CD14-positive monocyte (primary cell): ENCODE measurements around the gene DLGAP1. TPM values are rescaled to one million over a fixed set of nuclear protein-coding genes. Genes with fewer than 3 reads are reported as not detected.
A peak's percentile ranks its signal among the peaks of the same experiment; 100 is the strongest.

ENCODE experiments used
- DNase-seq, 3 donors: peaks; one replicate each; pipeline ENCODE4 v3.0.0-alpha.2; 2011 to 2022
- H2AFZ ChIP-seq: 2 replicates; pipeline ENCODE4 v1.6.0; 2012; ENCODE audit warnings: mild to moderate bottlenecking, low read depth, low read length, inconsistent platforms; ENCODE audit not compliant: insufficient read depth, poor library complexity, severe bottlenecking
- H3K27ac ChIP-seq, 2 donors: 1 replicate in 1 of 2; 2 replicates in 1 of 2; pipeline ENCODE4 v1.5.1; 2012 to 2013; ENCODE audit warnings: low read length in 2 of 2, control low read depth in 1 of 2, inconsistent platforms in 1 of 2, low read depth in 1 of 2, mild to moderate bottlenecking in 1 of 2
- H3K27me3 ChIP-seq, 2 donors: one replicate each; pipeline versions ENCODE4 v1.6.0 to v1.6.1; 2011 to 2013; ENCODE audit warnings: low read length in 2 of 2; ENCODE audit not compliant: control insufficient read depth in 2 of 2, insufficient read depth in 2 of 2
- H3K36me3 ChIP-seq, 2 donors: replicated peaks in 1 of 2; 1 replicate in 1 of 2; 2 replicates in 1 of 2; pipeline versions ENCODE4 v1.5.1 to v1.6.1; 2012 to 2013; ENCODE audit warnings: low read length in 2 of 2, control low read depth in 1 of 2, inconsistent platforms in 1 of 2, mild to moderate bottlenecking in 1 of 2; ENCODE audit not compliant: insufficient read depth in 2 of 2, control insufficient read depth in 1 of 2
- H3K4me1 ChIP-seq, 2 donors: 1 replicate in 1 of 2; 2 replicates in 1 of 2; pipeline versions ENCODE4 v1.5.1 to v1.6.1; 2012 to 2013; ENCODE audit warnings: low read length in 2 of 2, control low read depth in 1 of 2, inconsistent platforms in 1 of 2, mild to moderate bottlenecking in 1 of 2, moderate library complexity in 1 of 2; ENCODE audit not compliant: insufficient read depth in 2 of 2, control insufficient read depth in 1 of 2
- H3K4me2 ChIP-seq: replicated peaks from 2 replicates; pipeline ENCODE3; 2012; ENCODE audit warnings: low read length, moderate library complexity, mild to moderate bottlenecking; ENCODE audit not compliant: poor library complexity, severe bottlenecking; ENCODE audit errors: extremely low read depth
- H3K4me3 ChIP-seq, 3 experiments: fragments of 200-600 bp in 1 of 3; sonication (generic) in 1 of 3; replicated peaks in 1 of 3; 1 replicate in 2 of 3; 2 replicates in 1 of 3; pipeline ENCODE4 v1.5.1; 2011 to 2013; ENCODE audit warnings: low read length in 3 of 3, mild to moderate bottlenecking in 3 of 3, control low read depth in 2 of 3, low read depth in 2 of 3, inconsistent platforms in 1 of 3, moderate library complexity in 1 of 3
- H3K79me2 ChIP-seq: 2 replicates; pipeline ENCODE4 v1.6.0; 2012; ENCODE audit warnings: mild to moderate bottlenecking, control low read depth, inconsistent platforms, low read length, moderate library complexity; ENCODE audit not compliant: insufficient read depth
- H3K9ac ChIP-seq: 2 replicates; pipeline ENCODE4 v1.6.0; 2017; ENCODE audit warnings: low read length, mild to moderate bottlenecking; ENCODE audit not compliant: insufficient read depth, poor library complexity, severe bottlenecking
- H3K9me3 ChIP-seq, 2 donors: replicated peaks in 1 of 2; 1 replicate in 1 of 2; 2 replicates in 1 of 2; pipeline versions ENCODE4 v1.5.1 to v1.6.1; 2012 to 2013; ENCODE audit warnings: low read length in 2 of 2, control low read depth in 1 of 2; ENCODE audit not compliant: control insufficient read depth in 1 of 2, insufficient read depth in 1 of 2
- H4K20me1 ChIP-seq: 2 replicates; pipeline ENCODE4 v1.6.0; 2012; ENCODE audit warnings: mild to moderate bottlenecking, low read length, control low read depth, moderate library complexity; ENCODE audit not compliant: insufficient read depth
- H3K27ac Mint-ChIP-seq, 7 donors: one replicate each; pipeline ENCODE4 v1.8.0; 2020; ENCODE audit warnings: mild to moderate bottlenecking in 7 of 7, mixed read lengths in 7 of 7, moderate library complexity in 6 of 7, inconsistent platforms in 2 of 7
- H3K27me3 Mint-ChIP-seq, 3 donors: one replicate each; pipeline ENCODE4 v1.8.0; 2021 to 2022; ENCODE audit warnings: low read depth in 3 of 3, mild to moderate bottlenecking in 3 of 3, mixed read lengths in 3 of 3, moderate library complexity in 3 of 3, inconsistent platforms in 1 of 3
- H3K36me3 Mint-ChIP-seq, 2 donors: one replicate each; pipeline ENCODE4 v1.8.0; 2020; ENCODE audit warnings: mixed read lengths in 2 of 2, inconsistent platforms in 1 of 2, mild to moderate bottlenecking in 1 of 2
- H3K4me1 Mint-ChIP-seq: one replicate; pipeline ENCODE4 v1.8.0; 2020; ENCODE audit warnings: mild to moderate bottlenecking, mixed read lengths
- H3K4me3 Mint-ChIP-seq, 2 donors: one replicate each; pipeline ENCODE4 v1.8.0; 2020; ENCODE audit warnings: mild to moderate bottlenecking in 2 of 2, mixed read lengths in 2 of 2, moderate library complexity in 1 of 2
- H3K9me3 Mint-ChIP-seq, 7 donors: one replicate each; pipeline ENCODE4 v1.8.0; 2020 to 2022; ENCODE audit warnings: mixed read lengths in 7 of 7, mild to moderate bottlenecking in 6 of 7, moderate library complexity in 6 of 7, inconsistent platforms in 2 of 7
- CTCF ChIP-seq: fragments of 200-600 bp; IDR thresholded peaks from one replicate; pipeline ENCODE4 v1.8.0; 2022; ENCODE audit warnings: antibody characterized with exemption, mild to moderate bottlenecking
- WGBS: methylation state at CpG from one replicate; pipeline ENCODE4 v1.1.5; 2013; ENCODE audit warnings: missing lambda C conversion rate; ENCODE audit not compliant: insufficient coverage; 5-methylcytosine and 5-hydroxymethylcytosine counted together
- intact Hi-C, 2 donors: fragments of 100-400 bp; cut with micrococcal nuclease; formaldehyde crosslinking; loops; one replicate each; pipeline versions ENCODE4 v1.15.0 to v1.15.1; 2023
- polyA plus RNA-seq, 3 donors: library from polyadenylated mRNA; depleted of rRNA in 1 of 3; unstranded in 2 of 3; stranded (reverse) in 1 of 3; fragments of 300-500 nt in 2 of 3; fragments of >200 nt in 1 of 3; fragmentation: Illumina TruSeq in 2 of 3; gene quantifications; 1 replicate in 2 of 3; 2 replicates in 1 of 3; pipeline ENCODE4 v1.2.3, GENCODE V29; 2012 to 2021

DLGAP1 gene
- polyA plus RNA-seq, 3 donors, result 0.09 to 0.42 TPM; not detected in 1

GRCh38 chr18:3879836-3880120, 575.3 kb downstream of the DLGAP1 start:
- Mint-ChIP-seq H3K27me3 (peaks cover 0 to 2% (median 0%) of the 10 kb centered on the region in 3 donors), H3K4me3 (no peak overlapping the region), H3K4me1 (peaks cover 49% of the 10 kb centered on the region), H3K36me3 (peaks cover 0 to 6% of the 10 kb centered on the region in 2 donors), H3K27ac (peak overlapping the region in 1 of 7 donors; percentile 23), H3K9me3 (peaks cover 0 to 5% (median 0%) of the 10 kb centered on the region in 7 donors)
- WGBS, result 99% methylated on average over 16 of the region's 19 CpGs
- Histone ChIP-seq H2AFZ (no peak overlapping the region), H4K20me1 (no peaks in the 10 kb centered on the region), H3K79me2 (no peaks in the 10 kb centered on the region), H3K27me3 (no peaks in the 10 kb centered on the region), H3K4me3 (no peak overlapping the region), H3K27ac (no peak overlapping the region), H3K4me2 (no peak overlapping the region), H3K4me1 (peaks cover 46 to 51% of the 10 kb centered on the region in 2 donors), H3K36me3 (no peaks in the 10 kb centered on the region), H3K9ac (no peak overlapping the region), H3K9me3 (no peaks in the 10 kb centered on the region)
- intact Hi-C loops, result loop anchor here (10.0 kb wide), 3 partner anchors 175 to 605 kb away; no protein-coding TSS in a partner anchor
- TF ChIP-seq CTCF, result no peak
- no peak for DNase-seq

- no peak for TF ChIP-seq CTCF
- no peaks in the 10 kb centered on the region for H3K9me3 ChIP-seq
- no peaks in the 10 kb centered on the region for H3K27me3 ChIP-seq
- H3K4me3 ChIP-seq, result no peak overlapping the region
- H3K79me2 ChIP-seq, result no peaks in the 10 kb centered on the region
- no peak overlapping the region for H3K27ac ChIP-seq
- no peak overlapping the region for H3K4me2 ChIP-seq
- DNase-seq, result no peak
- peaks cover 0 to 6% of the 10 kb centered on the region in 2 donors for H3K36me3 Mint-ChIP-seq
- 99% methylated on average over 58 of the region's 59 CpGs for WGBS
- H3K4me1 ChIP-seq, result peaks cover 50 to 56% of the 10 kb centered on the region in 2 donors
- H3K27ac Mint-ChIP-seq, result peak overlapping the region in 2 of 7 donors; percentile 10 to 57
- intact Hi-C loops, result loop anchor here (10.0 kb wide), 3 partner anchors 174 to 604 kb away; no protein-coding TSS in a partner anchor
- no peaks in the 10 kb centered on the region for H3K36me3 ChIP-seq
- H3K4me1 Mint-ChIP-seq, result peaks cover 54% of the 10 kb centered on the region
- H2AFZ ChIP-seq, result no peak overlapping the region
- H3K9me3 Mint-ChIP-seq, result peaks cover 0 to 5% (median 0%) of the 10 kb centered on the region in 7 donors
- H3K4me3 Mint-ChIP-seq, result peak overlapping the region in 1 of 2 donors; percentile 92
- peaks cover 0 to 2% (median 0%) of the 10 kb centered on the region in 3 donors for H3K27me3 Mint-ChIP-seq
- H4K20me1 ChIP-seq, result no peaks in the 10 kb centered on the region
- H3K9ac ChIP-seq, result no peak overlapping the region
Measured at GRCh38 chr18:3879114-3879835, 575.8 kb downstream of the DLGAP1 start.
